ENCODE measurements around the gene C10orf62. TPM values are rescaled to one million over a fixed set of nuclear protein-coding genes. Genes with fewer than 3 reads are reported as not detected.

C10orf62 gene
- total RNA-seq, 1 experiment from 2014 or later: not detected

GRCh38 chr10:97600616-97601015 is 11.1 kb downstream of the C10orf62 start:
- peaks cover 4% of the 10 kb centered on the region for H3K4me1 Mint-ChIP-seq
- H3K27ac Mint-ChIP-seq: no peak overlapping the region
- CTCF ChIA-PET: interaction anchor here (1.1 kb wide), 1 partner anchor 29 kb away, joined by 3 read pairs; no protein-coding TSS in a partner anchor
- POLR2A ChIA-PET: no interaction called here
- no peak overlapping the region for H3K4me3 Mint-ChIP-seq
- no peaks in the 10 kb centered on the region for H3K36me3 Mint-ChIP-seq
- TF ChIP-seq SOX15 (CRISPR knock-in tag; IDR thresholded peaks at IDR 0.05): no peak
- no peak for TF ChIP-seq PRDM15 (CRISPR knock-in tag; IDR thresholded peaks at IDR 0.05)
- no peak for TF ChIP-seq ZNF232 (CRISPR knock-in tag; IDR thresholded peaks at IDR 0.05)
- TF ChIP-seq ZNF317 (CRISPR knock-in tag; IDR thresholded peaks at IDR 0.05; ENCODE audit: borderline replicate concordance, low read depth): no peak
- no peak for TF ChIP-seq HMGA2 (CRISPR knock-in tag; IDR thresholded peaks at IDR 0.05)
- no peak for TF ChIP-seq ZNF121 (CRISPR knock-in tag; IDR thresholded peaks at IDR 0.05)
- TF ChIP-seq CREM (CRISPR knock-in tag; IDR thresholded peaks at IDR 0.05): no peak
- TF ChIP-seq SMAD4 (CRISPR knock-in tag; IDR thresholded peaks at IDR 0.05): no peak
- TF ChIP-seq ZNF219 (CRISPR knock-in tag; IDR thresholded peaks at IDR 0.05; ENCODE audit: borderline replicate concordance): no peak
- no peak for TF ChIP-seq ZNF416 (CRISPR knock-in tag; IDR thresholded peaks at IDR 0.05)
- no peak for TF ChIP-seq CREB1 (CRISPR knock-in tag; IDR thresholded peaks at IDR 0.05)
- no peak for TF ChIP-seq E2F4 (CRISPR knock-in tag; IDR thresholded peaks at IDR 0.05; ENCODE audit: borderline replicate concordance, low read depth)
- TF ChIP-seq NFE2L1 (CRISPR knock-in tag; IDR thresholded peaks at IDR 0.05): no peak
- DNase-seq (ENCODE audit: low spot score) (no peak), ATAC-seq (no peak)
- H3K9me3 Mint-ChIP-seq: no peaks in the 10 kb centered on the region
- no peaks in the 10 kb centered on the region for H3K27me3 Mint-ChIP-seq (ENCODE audit: low read depth)

GRCh38 chr10:97601268-97602215 is 12.0 kb downstream of the C10orf62 start:
- ChIA-PET POLR2A (interaction anchor here (0.6 kb wide), 1 partner anchor 19 kb away, joined by 3 read pairs; no protein-coding TSS in a partner anchor), CTCF (interaction anchor here (1.1 kb wide), 1 partner anchor 29 kb away, joined by 3 read pairs; the partner anchor contains the start of gene ANKRD2)
- H3K27me3 Mint-ChIP-seq (ENCODE audit: low read depth): no peaks in the 10 kb centered on the region
- DNase-seq (ENCODE audit: low spot score) (no peak), ATAC-seq (peak; percentile 36; the same call in 1 of the 2 replicates)
- H3K27ac Mint-ChIP-seq: 0 out of 2 replicates have a peak overlapping the region, but pooled peaks have one; percentile 15
- H3K4me3 Mint-ChIP-seq: no peak overlapping the region
- no peaks in the 10 kb centered on the region for H3K9me3 Mint-ChIP-seq
- H3K4me1 Mint-ChIP-seq: peaks cover 4% of the 10 kb centered on the region
- no peaks in the 10 kb centered on the region for H3K36me3 Mint-ChIP-seq
- TF ChIP-seq ZNF416 (CRISPR knock-in tag; IDR thresholded peaks at IDR 0.05) (no peak), HMGA2 (CRISPR knock-in tag; IDR thresholded peaks at IDR 0.05) (no peak)

GRCh38 chr10:97607095-97607636 is 17.6 kb downstream of the C10orf62 start:
- H3K4me3 Mint-ChIP-seq: no peak overlapping the region
- POLR2A ChIA-PET: no interaction called here
- H3K36me3 Mint-ChIP-seq: no peaks in the 10 kb centered on the region
- CTCF ChIA-PET: interaction anchor here (1.7 to 2.1 kb wide), 2 partner anchors 35 to 67 kb away, joined by 4 to 6 read pairs; partner anchors contain the start of gene ANKRD2
- H3K27ac Mint-ChIP-seq: no peak overlapping the region; the same call in 1 of the 2 replicates
- ATAC-seq (no peak), DNase-seq (ENCODE audit: low spot score) (no peak)
- no peaks in the 10 kb centered on the region for H3K9me3 Mint-ChIP-seq
- no peaks in the 10 kb centered on the region for H3K27me3 Mint-ChIP-seq (ENCODE audit: low read depth)
- peaks cover 10% of the 10 kb centered on the region for H3K4me1 Mint-ChIP-seq
- TF ChIP-seq ZNF263 (CRISPR knock-in tag; IDR thresholded peaks at IDR 0.05; ENCODE audit: low read depth) (no peak), ARID4B (CRISPR knock-in tag; IDR thresholded peaks at IDR 0.05; ENCODE audit: borderline replicate concordance) (no peak), NFYB (CRISPR knock-in tag; conservative IDR thresholded peaks at IDR 0.05; ENCODE audit: low read depth) (no peak), ZNF219 (CRISPR knock-in tag; IDR thresholded peaks at IDR 0.05; ENCODE audit: borderline replicate concordance) (no peak), SOX15 (CRISPR knock-in tag; IDR thresholded peaks at IDR 0.05) (no peak), HMGA2 (CRISPR knock-in tag; IDR thresholded peaks at IDR 0.05) (no peak), GABPB1 (CRISPR knock-in tag; IDR thresholded peaks at IDR 0.05) (no peak), ERG (CRISPR knock-in tag; IDR thresholded peaks at IDR 0.05) (no peak)

Measured in WTC11 (cell line).